GM23338 (cell line): ENCODE results near the gene SRPX. TPM values are rescaled to one million over a fixed set of nuclear protein-coding genes. Genes with fewer than 3 reads are reported as not detected.

ENCODE experiments used
- ATAC-seq: fragments of 200-7000 bp; cut with Tn5 transposase; 3 replicates; pipeline ENCODE4 v1.9.1; 2020
- DNase-seq: peaks from one replicate; pipeline ENCODE4 v3.0.0-alpha.2; 2015; ENCODE audit warnings: low spot score
- H2AFZ ChIP-seq: fragments of 200-600 bp; sonication (generic); 2 replicates; pipeline ENCODE4 v1.8.0; 2016; ENCODE audit warnings: antibody characterized with exemption, mild to moderate bottlenecking, moderate library complexity
- H3F3A ChIP-seq: fragments of 200-600 bp; sonication (generic); replicated peaks from 2 replicates; pipeline ENCODE4 v1.8.0; 2017; ENCODE audit warnings: antibody characterized with exemption, mixed run types, low read depth
- H3K27ac ChIP-seq: fragments of 200-600 bp; sonication (generic); 2 replicates; pipeline ENCODE4 v1.6.1; 2016; ENCODE audit warnings: low read depth
- H3K27me3 ChIP-seq: fragments of 200-600 bp; sonication (generic); 2 replicates; pipeline ENCODE4 v1.8.0; 2016; ENCODE audit warnings: mild to moderate bottlenecking, mixed run types, moderate library complexity; ENCODE audit not compliant: insufficient read depth
- H3K36me3 ChIP-seq: fragments of 200-600 bp; sonication (generic); 2 replicates; pipeline ENCODE4 v1.8.0; 2016; ENCODE audit warnings: mild to moderate bottlenecking; ENCODE audit not compliant: insufficient read depth
- H3K4me1 ChIP-seq: fragments of 200-600 bp; sonication (generic); 2 replicates; pipeline ENCODE4 v1.8.0; 2016; ENCODE audit warnings: mild to moderate bottlenecking, moderate library complexity; ENCODE audit not compliant: insufficient read depth
- H3K4me2 ChIP-seq: fragments of 200-600 bp; sonication (generic); 2 replicates; pipeline ENCODE4 v1.7.1; 2017; ENCODE audit warnings: mixed run types
- H3K4me3 ChIP-seq: fragments of 200-600 bp; sonication (generic); 2 replicates; pipeline ENCODE4 v1.6.1; 2016; ENCODE audit warnings: mixed run types
- H3K79me2 ChIP-seq: fragments of 200-600 bp; sonication (generic); replicated peaks from 2 replicates; pipeline ENCODE4 v1.8.0; 2017; ENCODE audit warnings: mild to moderate bottlenecking; ENCODE audit not compliant: insufficient read depth
- H3K9me2 ChIP-seq: fragments of 200-600 bp; sonication (generic); 2 replicates; pipeline ENCODE4 v1.8.0; 2017; ENCODE audit not compliant: insufficient read depth
- H4K20me1 ChIP-seq: fragments of 200-600 bp; sonication (generic); replicated peaks from 2 replicates; pipeline ENCODE4 v1.8.0; 2017; ENCODE audit warnings: mild to moderate bottlenecking; ENCODE audit not compliant: insufficient read depth
- H3K27ac Mint-ChIP-seq: 2 replicates; pipeline ENCODE4 v1.8.0; 2020; ENCODE audit warnings: inconsistent platforms, mild to moderate bottlenecking, moderate library complexity, mixed read lengths
- H3K27me3 Mint-ChIP-seq: 3 replicates; pipeline ENCODE4 v1.8.0; 2022; ENCODE audit warnings: low read depth, mild to moderate bottlenecking, moderate library complexity, mixed read lengths, inconsistent platforms; ENCODE audit not compliant: insufficient read depth, poor library complexity
- H3K36me3 Mint-ChIP-seq: 3 replicates; pipeline ENCODE4 v1.8.0; 2021; ENCODE audit warnings: low read depth, mild to moderate bottlenecking, inconsistent platforms, moderate library complexity, mixed read lengths
- H3K4me1 Mint-ChIP-seq: 3 replicates; pipeline ENCODE4 v1.8.0; 2020; ENCODE audit warnings: mild to moderate bottlenecking, inconsistent platforms, mixed read lengths
- H3K4me3 Mint-ChIP-seq: 3 replicates; pipeline ENCODE4 v1.8.0; 2021; ENCODE audit warnings: moderate library complexity, mild to moderate bottlenecking, inconsistent platforms, mixed read lengths
- H3K9me3 Mint-ChIP-seq: 3 replicates; pipeline ENCODE4 v1.8.0; 2020; ENCODE audit warnings: moderate library complexity, mild to moderate bottlenecking, inconsistent platforms, mixed read lengths
- CREB1 ChIP-seq: fragments of 250-450 bp; sonication (Bioruptor Pico); IDR thresholded peaks from 2 replicates; pipeline ENCODE4 v1.5.0; 2020; ENCODE audit warnings: low read depth, mild to moderate bottlenecking, moderate library complexity
- EZH2 ChIP-seq: fragments of 200-600 bp; sonication (generic); IDR thresholded peaks from one replicate; pipeline ENCODE4 v1.8.0; 2017; ENCODE audit warnings: antibody characterized with exemption, mild to moderate bottlenecking, low read depth; ENCODE audit not compliant: unreplicated experiment
- EZH2phosphoT487 ChIP-seq: fragments of 200-600 bp; sonication (generic); IDR thresholded peaks from one replicate; pipeline ENCODE4 v1.8.1; 2018; ENCODE audit warnings: antibody characterized with exemption; ENCODE audit not compliant: unreplicated experiment
- JUNB ChIP-seq: IDR thresholded peaks from one replicate; pipeline ENCODE4 v1.6.1; 2016; ENCODE audit warnings: antibody characterized with exemption; ENCODE audit not compliant: unreplicated experiment
- NANOG ChIP-seq: IDR thresholded peaks from 2 replicates; pipeline ENCODE4 v1.6.1; 2016; ENCODE audit warnings: antibody characterized with exemption, borderline replicate concordance
- POLR2AphosphoS5 ChIP-seq: IDR thresholded peaks from 2 replicates; pipeline ENCODE4 v1.6.1; 2016; ENCODE audit warnings: antibody characterized with exemption, low read depth
- STAT1 ChIP-seq: IDR thresholded peaks from one replicate; pipeline ENCODE4 v1.6.1; 2016; ENCODE audit warnings: antibody characterized with exemption; ENCODE audit not compliant: unreplicated experiment
- ZNF114 ChIP-seq: fragments of 250-450 bp; sonication (Bioruptor Pico); IDR thresholded peaks from 2 replicates; pipeline ENCODE4 v1.5.0; 2020; ENCODE audit warnings: mild to moderate bottlenecking, moderate library complexity
- ZNF331 ChIP-seq: fragments of 250-450 bp; sonication (Bioruptor Pico); IDR thresholded peaks from 2 replicates; pipeline ENCODE4 v1.5.0; 2020; ENCODE audit warnings: low read depth, mild to moderate bottlenecking, moderate library complexity
- polyA plus RNA-seq: library from polyadenylated mRNA; unstranded; fragments of >200 nt; fragmentation: Nextera tagmentation; extraction: Ambion mirVana; gene quantifications from 2 replicates; pipeline ENCODE4 v1.2.1, GENCODE V29; 2016
- total RNA-seq: library from RNA; depleted of rRNA; stranded (reverse); fragments of >200 nt; shearing (Covaris generic); gene quantifications from 2 replicates; pipeline ENCODE4 v1.2.3, GENCODE V29; 2014
- TF ChIP-seq, protein P1 (sequence below): IDR thresholded peaks from one replicate; pipeline ENCODE4 v1.6.1; 2018; ENCODE audit warnings: antibody characterized with exemption; ENCODE audit not compliant: unreplicated experiment
- TF ChIP-seq, protein P2 (sequence below): IDR thresholded peaks from 2 replicates; pipeline ENCODE4 v1.6.1; 2016; ENCODE audit warnings: antibody characterized with exemption
- TF ChIP-seq, protein P3 (sequence below), 2 experiments: fragments of 200-600 bp in 1 of 2; sonication (generic) in 1 of 2; conservative IDR thresholded peaks; 2 replicates each; pipeline versions ENCODE4 v1.5.1 to v1.6.1; 2016 to 2017; ENCODE audit warnings: antibody characterized with exemption in 2 of 2, low read depth in 2 of 2, mild to moderate bottlenecking in 2 of 2, moderate library complexity in 1 of 2
- TF ChIP-seq, protein P4 (sequence below): fragments of 250-450 bp; sonication (Bioruptor Pico); IDR thresholded peaks from 2 replicates; pipeline ENCODE4 v1.5.0; 2020; ENCODE audit warnings: mild to moderate bottlenecking, moderate library complexity

SRPX gene
- total and polyA plus RNA-seq, 2 experiments from 2014 or later: 14.3 to 16.9 TPM

DNA sequence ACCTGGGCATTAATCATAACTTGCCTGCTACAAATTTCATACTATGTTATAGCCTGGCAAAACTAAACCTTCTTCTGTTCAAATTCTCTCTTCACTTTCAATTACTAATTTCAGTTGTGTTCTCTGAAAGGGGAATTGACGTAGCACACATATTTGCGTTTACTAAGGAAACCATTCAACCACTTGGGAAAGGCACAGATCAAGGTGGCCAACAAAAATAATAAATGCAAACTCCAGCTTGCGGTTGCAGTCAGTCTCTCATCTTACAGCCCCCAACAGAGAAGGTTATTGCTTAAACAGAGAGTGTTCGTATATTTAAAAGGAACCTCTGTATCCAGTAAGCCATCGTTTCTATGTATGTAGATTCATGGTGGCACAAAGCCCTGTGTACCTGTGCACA is 4.0 kb downstream of the SRPX start:
- Histone ChIP-seq H3K4me3 (no peak overlapping the region), H3K4me1 (peaks cover 7% of the 10 kb centered on the region), H3K27me3 (peaks cover 11% of the 10 kb centered on the region), H2AFZ (no peak overlapping the region), H3K79me2 (no peaks in the 10 kb centered on the region), H3K4me2 (no peak overlapping the region), H3K9me2 (no peaks in the 10 kb centered on the region), H4K20me1 (no peaks in the 10 kb centered on the region), H3K27ac (no peak overlapping the region), H3K36me3 (no peaks in the 10 kb centered on the region), H3F3A (no peaks in the 10 kb centered on the region)
- H3K9me3 Mint-ChIP-seq: no peaks in the 10 kb centered on the region
- no peak overlapping the region for H3K27ac Mint-ChIP-seq
- no peaks in the 10 kb centered on the region for H3K36me3 Mint-ChIP-seq
- ATAC-seq (no peak), DNase-seq (no peak)
- H3K27me3 Mint-ChIP-seq: peaks cover 5% of the 10 kb centered on the region
- H3K4me1 Mint-ChIP-seq: peaks cover 10% of the 10 kb centered on the region; the same call in 2 of the 3 replicates
- TF ChIP-seq STAT1 (no peak), EZH2phosphoT487 (no peak), JUNB (no peak), POLR2AphosphoS5 (no peak), ZNF114 (no peak), CREB1 (no peak), EZH2 (no peak), NANOG (no peak), ZNF331 (CRISPR knock-in tag) (no peak)
- TF ChIP-seq, protein P1, sequence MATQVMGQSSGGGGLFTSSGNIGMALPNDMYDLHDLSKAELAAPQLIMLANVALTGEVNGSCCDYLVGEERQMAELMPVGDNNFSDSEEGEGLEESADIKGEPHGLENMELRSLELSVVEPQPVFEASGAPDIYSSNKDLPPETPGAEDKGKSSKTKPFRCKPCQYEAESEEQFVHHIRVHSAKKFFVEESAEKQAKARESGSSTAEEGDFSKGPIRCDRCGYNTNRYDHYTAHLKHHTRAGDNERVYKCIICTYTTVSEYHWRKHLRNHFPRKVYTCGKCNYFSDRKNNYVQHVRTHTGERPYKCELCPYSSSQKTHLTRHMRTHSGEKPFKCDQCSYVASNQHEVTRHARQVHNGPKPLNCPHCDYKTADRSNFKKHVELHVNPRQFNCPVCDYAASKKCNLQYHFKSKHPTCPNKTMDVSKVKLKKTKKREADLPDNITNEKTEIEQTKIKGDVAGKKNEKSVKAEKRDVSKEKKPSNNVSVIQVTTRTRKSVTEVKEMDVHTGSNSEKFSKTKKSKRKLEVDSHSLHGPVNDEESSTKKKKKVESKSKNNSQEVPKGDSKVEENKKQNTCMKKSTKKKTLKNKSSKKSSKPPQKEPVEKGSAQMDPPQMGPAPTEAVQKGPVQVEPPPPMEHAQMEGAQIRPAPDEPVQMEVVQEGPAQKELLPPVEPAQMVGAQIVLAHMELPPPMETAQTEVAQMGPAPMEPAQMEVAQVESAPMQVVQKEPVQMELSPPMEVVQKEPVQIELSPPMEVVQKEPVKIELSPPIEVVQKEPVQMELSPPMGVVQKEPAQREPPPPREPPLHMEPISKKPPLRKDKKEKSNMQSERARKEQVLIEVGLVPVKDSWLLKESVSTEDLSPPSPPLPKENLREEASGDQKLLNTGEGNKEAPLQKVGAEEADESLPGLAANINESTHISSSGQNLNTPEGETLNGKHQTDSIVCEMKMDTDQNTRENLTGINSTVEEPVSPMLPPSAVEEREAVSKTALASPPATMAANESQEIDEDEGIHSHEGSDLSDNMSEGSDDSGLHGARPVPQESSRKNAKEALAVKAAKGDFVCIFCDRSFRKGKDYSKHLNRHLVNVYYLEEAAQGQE: no peak
- TF ChIP-seq, protein P2, sequence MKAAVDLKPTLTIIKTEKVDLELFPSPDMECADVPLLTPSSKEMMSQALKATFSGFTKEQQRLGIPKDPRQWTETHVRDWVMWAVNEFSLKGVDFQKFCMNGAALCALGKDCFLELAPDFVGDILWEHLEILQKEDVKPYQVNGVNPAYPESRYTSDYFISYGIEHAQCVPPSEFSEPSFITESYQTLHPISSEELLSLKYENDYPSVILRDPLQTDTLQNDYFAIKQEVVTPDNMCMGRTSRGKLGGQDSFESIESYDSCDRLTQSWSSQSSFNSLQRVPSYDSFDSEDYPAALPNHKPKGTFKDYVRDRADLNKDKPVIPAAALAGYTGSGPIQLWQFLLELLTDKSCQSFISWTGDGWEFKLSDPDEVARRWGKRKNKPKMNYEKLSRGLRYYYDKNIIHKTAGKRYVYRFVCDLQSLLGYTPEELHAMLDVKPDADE: no peak
- TF ChIP-seq, protein P3, sequence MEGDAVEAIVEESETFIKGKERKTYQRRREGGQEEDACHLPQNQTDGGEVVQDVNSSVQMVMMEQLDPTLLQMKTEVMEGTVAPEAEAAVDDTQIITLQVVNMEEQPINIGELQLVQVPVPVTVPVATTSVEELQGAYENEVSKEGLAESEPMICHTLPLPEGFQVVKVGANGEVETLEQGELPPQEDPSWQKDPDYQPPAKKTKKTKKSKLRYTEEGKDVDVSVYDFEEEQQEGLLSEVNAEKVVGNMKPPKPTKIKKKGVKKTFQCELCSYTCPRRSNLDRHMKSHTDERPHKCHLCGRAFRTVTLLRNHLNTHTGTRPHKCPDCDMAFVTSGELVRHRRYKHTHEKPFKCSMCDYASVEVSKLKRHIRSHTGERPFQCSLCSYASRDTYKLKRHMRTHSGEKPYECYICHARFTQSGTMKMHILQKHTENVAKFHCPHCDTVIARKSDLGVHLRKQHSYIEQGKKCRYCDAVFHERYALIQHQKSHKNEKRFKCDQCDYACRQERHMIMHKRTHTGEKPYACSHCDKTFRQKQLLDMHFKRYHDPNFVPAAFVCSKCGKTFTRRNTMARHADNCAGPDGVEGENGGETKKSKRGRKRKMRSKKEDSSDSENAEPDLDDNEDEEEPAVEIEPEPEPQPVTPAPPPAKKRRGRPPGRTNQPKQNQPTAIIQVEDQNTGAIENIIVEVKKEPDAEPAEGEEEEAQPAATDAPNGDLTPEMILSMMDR (conservative IDR thresholded peaks at IDR 0.05; ENCODE audit: low read depth in 2 of 2): no peak
- TF ChIP-seq, protein P4, sequence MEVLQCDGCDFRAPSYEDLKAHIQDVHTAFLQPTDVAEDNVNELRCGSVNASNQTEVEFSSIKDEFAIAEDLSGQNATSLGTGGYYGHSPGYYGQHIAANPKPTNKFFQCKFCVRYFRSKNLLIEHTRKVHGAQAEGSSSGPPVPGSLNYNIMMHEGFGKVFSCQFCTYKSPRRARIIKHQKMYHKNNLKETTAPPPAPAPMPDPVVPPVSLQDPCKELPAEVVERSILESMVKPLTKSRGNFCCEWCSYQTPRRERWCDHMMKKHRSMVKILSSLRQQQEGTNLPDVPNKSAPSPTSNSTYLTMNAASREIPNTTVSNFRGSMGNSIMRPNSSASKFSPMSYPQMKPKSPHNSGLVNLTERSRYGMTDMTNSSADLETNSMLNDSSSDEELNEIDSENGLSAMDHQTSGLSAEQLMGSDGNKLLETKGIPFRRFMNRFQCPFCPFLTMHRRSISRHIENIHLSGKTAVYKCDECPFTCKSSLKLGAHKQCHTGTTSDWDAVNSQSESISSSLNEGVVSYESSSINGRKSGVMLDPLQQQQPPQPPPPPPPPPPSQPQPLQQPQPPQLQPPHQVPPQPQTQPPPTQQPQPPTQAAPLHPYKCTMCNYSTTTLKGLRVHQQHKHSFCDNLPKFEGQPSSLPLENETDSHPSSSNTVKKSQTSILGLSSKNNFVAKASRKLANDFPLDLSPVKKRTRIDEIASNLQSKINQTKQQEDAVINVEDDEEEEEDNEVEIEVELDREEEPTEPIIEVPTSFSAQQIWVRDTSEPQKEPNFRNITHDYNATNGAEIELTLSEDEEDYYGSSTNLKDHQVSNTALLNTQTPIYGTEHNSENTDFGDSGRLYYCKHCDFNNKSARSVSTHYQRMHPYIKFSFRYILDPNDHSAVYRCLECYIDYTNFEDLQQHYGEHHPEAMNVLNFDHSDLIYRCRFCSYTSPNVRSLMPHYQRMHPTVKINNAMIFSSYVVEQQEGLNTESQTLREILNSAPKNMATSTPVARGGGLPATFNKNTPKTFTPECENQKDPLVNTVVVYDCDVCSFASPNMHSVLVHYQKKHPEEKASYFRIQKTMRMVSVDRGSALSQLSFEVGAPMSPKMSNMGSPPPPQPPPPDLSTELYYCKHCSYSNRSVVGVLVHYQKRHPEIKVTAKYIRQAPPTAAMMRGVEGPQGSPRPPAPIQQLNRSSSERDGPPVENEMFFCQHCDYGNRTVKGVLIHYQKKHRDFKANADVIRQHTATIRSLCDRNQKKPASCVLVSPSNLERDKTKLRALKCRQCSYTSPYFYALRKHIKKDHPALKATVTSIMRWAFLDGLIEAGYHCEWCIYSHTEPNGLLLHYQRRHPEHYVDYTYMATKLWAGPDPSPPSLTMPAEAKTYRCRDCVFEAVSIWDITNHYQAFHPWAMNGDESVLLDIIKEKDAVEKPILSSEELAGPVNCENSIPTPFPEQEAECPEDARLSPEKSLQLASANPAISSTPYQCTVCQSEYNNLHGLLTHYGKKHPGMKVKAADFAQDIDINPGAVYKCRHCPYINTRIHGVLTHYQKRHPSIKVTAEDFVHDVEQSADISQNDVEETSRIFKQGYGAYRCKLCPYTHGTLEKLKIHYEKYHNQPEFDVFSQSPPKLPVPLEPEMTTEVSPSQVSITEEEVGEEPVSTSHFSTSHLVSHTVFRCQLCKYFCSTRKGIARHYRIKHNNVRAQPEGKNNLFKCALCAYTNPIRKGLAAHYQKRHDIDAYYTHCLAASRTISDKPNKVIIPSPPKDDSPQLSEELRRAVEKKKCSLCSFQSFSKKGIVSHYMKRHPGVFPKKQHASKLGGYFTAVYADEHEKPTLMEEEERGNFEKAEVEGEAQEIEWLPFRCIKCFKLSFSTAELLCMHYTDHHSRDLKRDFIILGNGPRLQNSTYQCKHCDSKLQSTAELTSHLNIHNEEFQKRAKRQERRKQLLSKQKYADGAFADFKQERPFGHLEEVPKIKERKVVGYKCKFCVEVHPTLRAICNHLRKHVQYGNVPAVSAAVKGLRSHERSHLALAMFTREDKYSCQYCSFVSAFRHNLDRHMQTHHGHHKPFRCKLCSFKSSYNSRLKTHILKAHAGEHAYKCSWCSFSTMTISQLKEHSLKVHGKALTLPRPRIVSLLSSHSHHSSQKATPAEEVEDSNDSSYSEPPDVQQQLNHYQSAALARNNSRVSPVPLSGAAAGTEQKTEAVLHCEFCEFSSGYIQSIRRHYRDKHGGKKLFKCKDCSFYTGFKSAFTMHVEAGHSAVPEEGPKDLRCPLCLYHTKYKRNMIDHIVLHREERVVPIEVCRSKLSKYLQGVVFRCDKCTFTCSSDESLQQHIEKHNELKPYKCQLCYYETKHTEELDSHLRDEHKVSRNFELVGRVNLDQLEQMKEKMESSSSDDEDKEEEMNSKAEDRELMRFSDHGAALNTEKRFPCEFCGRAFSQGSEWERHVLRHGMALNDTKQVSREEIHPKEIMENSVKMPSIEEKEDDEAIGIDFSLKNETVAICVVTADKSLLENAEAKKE (CRISPR knock-in tag): no peak
- no peak overlapping the region for H3K4me3 Mint-ChIP-seq
